AG09319 (cell line): ENCODE results near the gene EPHB1.

ENCODE experiments used
- DNase-seq: peaks from one replicate; pipeline ENCODE4 v3.0.0-alpha.2; 2010; ENCODE audit warnings: low read depth; ENCODE audit errors: extremely low read depth
- CTCF ChIP-seq: IDR thresholded peaks from 2 replicates; pipeline ENCODE4 v1.5.1; 2011; ENCODE audit warnings: low read depth, mild to moderate bottlenecking, inconsistent platforms, low read length, moderate library complexity

Gene EPHB1

DNA sequence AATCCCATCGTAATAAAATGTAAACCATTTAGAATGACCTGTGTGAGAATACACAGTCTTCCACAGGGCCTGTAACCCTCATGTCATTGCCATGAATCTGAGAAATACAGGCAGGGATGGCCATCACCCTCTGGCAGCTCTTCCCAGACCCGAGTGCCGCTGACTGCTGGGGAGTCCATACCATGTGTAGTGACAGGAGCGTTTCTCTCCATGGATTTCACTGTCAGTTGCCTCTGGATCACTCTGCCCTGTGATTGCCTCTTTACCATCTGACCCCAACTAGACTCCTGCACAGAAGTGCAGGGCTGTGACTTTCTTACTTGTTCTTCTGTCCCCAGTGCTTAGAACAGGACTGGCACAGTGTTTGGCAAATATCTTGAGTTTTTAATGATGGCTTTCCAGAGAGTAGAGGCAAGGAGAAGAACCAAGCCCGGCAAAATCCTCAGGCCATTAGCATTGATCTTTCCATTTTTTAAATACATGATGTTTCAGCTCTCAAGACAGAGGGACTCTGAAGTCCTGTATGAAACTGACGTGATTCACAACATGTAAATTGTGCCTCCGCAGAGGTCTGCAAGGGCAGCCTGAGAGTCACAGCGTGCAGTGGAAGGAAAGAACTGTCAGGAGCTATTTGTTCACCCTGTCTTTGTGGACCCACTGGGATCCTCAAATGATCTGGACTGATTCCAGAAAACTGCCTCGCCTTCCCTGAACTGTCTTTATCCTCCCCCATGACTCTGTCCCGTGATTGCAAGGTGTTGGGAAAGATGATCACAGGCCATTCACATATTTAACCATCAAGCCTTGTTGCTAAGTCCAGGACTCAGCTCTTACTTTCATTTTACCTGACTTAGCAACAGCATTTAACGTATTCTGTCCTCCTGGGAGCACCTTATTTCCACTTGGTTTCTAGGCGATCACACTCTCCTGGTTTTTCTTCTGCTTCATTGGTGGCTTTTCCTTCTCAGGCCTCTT is 354.9 kb downstream of the EPHB1 start:
- TF ChIP-seq CTCF = no peak
- DNase-seq = no peak

DNA sequence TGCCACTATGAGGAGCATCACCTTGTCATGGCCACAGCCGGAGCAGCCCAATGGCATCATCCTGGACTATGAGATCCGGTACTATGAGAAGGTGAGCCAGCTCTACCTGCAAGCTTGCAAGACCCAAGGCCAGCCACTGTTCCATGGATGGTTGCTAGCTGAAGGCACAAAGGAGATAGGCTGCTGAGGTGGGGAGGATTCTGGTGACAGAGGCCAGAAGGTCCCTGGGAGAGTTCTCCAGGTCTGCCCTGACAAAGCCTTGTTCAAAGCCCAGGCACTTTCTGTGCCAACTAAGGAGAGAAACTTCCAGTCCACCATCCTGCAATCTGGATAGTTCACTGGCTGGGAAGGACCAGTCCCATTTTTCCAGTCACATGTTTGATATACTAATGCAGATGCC is 359.1 kb downstream of the EPHB1 start:
- no peak for DNase-seq
- no peak for TF ChIP-seq CTCF

DNA sequence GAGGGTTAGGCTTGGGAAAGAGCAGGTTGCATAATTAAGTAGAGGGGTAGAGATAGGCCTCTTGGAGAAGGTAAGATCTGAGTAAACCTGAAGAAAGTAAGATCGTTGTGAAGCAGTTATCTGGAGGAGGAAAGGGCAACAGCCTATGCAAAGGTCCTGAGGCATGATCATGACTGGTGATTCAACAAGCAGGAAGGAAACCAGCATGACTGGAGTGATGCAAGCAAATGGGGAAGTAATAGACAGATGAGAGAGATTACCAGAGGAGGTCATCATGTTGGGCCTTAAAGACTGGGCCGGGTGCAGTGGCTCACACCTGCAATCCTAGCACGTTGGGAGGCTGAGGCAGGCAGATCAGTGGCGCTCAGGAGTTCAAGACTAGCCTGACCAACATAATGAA is 360.2 kb downstream of the EPHB1 start:
- no peak for DNase-seq
- TF ChIP-seq CTCF = no peak

- no peak for TF ChIP-seq CTCF
- no peak for DNase-seq
Observed at GRCh38 chr3:135155791-135156190, 360.7 kb downstream of the EPHB1 start.

DNA sequence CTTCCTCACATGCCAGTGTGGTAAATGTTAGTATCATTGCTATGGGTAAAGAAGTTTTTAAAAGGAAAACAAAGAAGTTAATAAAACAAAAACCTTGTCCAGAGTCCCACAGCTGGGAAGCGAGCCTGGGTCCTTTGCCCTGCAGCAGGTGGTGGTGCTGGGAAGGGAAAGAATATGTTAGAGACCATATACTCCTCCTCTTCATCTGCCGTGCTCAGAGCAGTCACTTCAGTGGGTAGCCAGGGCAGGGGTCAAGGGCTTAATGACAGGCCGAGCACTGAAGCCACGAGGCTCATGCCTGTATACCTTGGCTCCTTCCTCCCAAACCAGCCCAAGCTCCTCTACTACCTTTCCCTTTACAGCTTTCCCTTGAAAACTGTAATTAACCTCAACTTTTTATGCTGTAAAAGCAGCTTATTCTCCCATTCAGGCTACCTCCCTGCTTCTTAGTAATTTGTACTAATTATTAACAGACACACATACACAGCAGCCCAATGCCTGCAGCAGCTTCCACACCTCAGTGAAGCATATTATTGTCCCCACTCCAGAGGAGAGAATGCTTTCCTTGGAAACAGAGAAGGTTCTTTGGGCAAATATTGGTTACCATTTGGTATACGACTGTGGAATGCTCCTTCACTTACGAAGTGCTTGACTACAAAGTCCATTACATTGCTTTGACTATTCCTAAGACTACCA is 362.1 kb downstream of the EPHB1 start:
- TF ChIP-seq CTCF = no peak
- DNase-seq = no peak

DNA sequence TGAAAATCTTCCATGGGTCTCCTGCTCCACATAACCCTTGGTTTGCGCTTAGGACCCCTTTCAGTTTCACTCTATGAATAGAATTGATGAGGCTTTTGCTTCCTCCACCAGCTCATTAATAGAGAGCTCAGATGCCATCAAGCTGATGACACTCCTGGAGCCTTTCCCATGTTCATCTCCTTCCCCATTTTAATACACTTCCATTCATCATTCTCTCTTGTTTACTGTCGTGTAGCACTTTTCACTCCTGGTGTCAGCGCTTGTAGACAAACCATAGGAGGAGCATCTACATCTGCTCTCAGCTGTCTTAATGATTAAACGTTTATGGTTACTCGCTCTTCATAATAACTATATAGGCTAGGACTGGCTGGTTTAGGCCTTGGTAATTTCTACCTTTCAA is 363.5 kb downstream of the EPHB1 start:
- no peak for DNase-seq
- no peak for TF ChIP-seq CTCF

DNA sequence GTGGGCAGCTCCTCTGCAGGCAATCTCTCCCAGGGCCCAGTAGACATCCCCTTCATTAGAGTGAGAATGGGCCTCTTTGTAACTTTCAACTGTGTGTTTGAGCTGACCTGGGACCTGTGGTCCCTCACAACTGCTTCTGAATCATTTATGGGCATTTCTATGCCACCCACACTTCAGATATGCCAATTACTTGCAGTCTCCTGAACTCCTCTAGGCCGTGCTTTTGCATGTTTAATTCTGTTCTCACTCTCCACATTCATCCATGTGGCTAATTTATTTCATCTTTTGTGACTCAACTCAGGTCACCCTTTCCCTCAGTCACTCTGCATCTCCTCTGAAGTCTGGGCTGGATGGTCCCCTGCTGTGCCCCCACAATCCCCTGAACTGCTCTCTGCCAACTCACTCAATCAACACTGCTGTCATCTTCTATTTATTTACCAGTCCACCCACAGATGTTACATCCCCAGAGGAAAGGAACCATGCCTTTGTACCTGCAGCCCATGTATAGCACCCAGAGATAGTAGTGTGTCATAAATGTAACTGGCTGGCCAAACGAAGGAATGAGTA is 364.7 kb downstream of the EPHB1 start:
- DNase-seq = no peak
- TF ChIP-seq CTCF = no peak
